Sigmoid colon (tissue), 3 donors: ENCODE results near the gene CCNK.

ENCODE experiments used
- CTCF ChIP-seq, 4 experiments: fragments of 450-650 bp in 3 of 4; fragments of 200-600 bp in 1 of 4; IDR thresholded peaks; one replicate each; pipeline ENCODE4 v1.5.1; 2016 to 2019; ENCODE audit warnings: antibody characterized with exemption in 4 of 4, mild to moderate bottlenecking in 3 of 4, moderate library complexity in 2 of 4
- POLR2A ChIP-seq, 2 donors: fragments of 450-650 bp; IDR thresholded peaks; one replicate each; pipeline ENCODE4 v1.6.1; 2016; ENCODE audit warnings: antibody characterized with exemption in 2 of 2, mild to moderate bottlenecking in 2 of 2, moderate library complexity in 2 of 2

- no peak for TF ChIP-seq CTCF (IDR thresholded peaks at IDR 0.05)
- no peak for TF ChIP-seq POLR2A (IDR thresholded peaks at IDR 0.05)
Measured at GRCh38 chr14:99479906-99480869, 1.0 kb upstream of the CCNK start, which contains the start of gene SETD3.
